Urinary bladder (tissue), 4 donors: ENCODE measurements around the gene GNA12. TPM values are rescaled to one million over a fixed set of nuclear protein-coding genes. Genes with fewer than 3 reads are reported as not detected.

Experiments
- DNase-seq: peaks from one replicate; pipeline ENCODE4 v3.0.0-alpha.2; 2015; ENCODE audit errors: extremely low spot score
- H3K27ac ChIP-seq: one replicate; pipeline ENCODE4 v1.5.1; 2013; ENCODE audit warnings: low read depth, mild to moderate bottlenecking, moderate library complexity
- H3K36me3 ChIP-seq: one replicate; pipeline ENCODE4 v1.6.1; 2013; ENCODE audit warnings: mild to moderate bottlenecking, moderate library complexity; ENCODE audit not compliant: insufficient read depth
- H3K4me1 ChIP-seq: one replicate; pipeline ENCODE4 v1.6.1; 2013; ENCODE audit warnings: mild to moderate bottlenecking, moderate library complexity; ENCODE audit not compliant: insufficient read depth
- H3K4me3 ChIP-seq: one replicate; pipeline ENCODE4 v1.5.1; 2013; ENCODE audit warnings: low read depth, low read length
- WGBS: extraction: QIAGEN DNeasy Blood & Tissue Kit; methylation state at CpG from one replicate; pipeline ENCODE4 v1.1.7; 2013; 5-methylcytosine and 5-hydroxymethylcytosine counted together
- polyA plus RNA-seq: library from polyadenylated mRNA; stranded (reverse); fragments of 200-250 nt; gene quantifications from one replicate; pipeline ENCODE4 v1.2.3, GENCODE V29; 2013
- total RNA-seq: library from RNA; depleted of rRNA; stranded (reverse); fragments of >200 nt; gene quantifications from one replicate; pipeline ENCODE4 v1.2.3, GENCODE V29; 2014
- donor health status: healthy with polysubstance abuse.
- donor health status: healthy.

Gene GNA12
- total and polyA plus RNA-seq, 2 donors = 22.1 to 62.6 TPM

DNA sequence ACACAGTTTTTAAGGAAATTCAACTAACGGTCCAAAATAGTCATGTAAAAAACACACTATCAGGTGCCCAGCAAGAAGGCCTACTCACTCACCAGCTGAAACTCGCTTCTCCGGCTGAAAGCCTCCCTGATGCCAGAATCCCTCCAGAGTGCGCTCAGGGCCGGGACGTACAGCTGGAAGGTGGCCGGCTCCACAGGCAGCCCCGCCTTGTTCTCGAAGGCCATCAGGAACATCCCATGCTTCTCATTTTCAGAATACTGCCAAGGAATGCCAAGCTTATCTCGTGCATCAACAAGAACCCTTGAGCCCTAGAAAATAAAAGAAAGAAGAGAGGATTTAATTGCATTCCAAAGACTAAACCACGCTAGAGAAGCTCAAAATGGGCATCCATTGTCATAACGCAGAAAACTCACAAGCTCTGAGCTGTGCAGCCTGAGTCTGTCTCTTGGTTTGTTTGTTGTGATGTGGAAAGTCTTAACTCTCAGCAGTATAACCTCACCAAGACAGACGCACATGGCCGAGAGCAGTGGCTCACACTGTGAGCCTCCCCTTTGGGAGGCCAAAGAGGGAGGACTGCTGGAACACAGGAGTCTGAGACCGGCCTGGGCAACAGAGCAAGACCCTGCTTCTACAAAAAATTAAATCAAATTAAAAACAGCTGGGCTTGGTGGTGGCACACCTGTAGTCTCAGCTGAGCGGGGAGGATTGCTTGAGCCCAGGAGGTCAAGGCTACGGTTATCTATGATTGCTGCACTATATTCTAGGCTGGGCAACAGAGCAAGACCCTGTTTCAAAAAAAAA, 49.1 kb downstream of the GNA12 start:
- DNase-seq = no peak
- WGBS = 59% methylated on average over 17 of the region's 17 CpGs
- Histone ChIP-seq H3K36me3 (no peaks in the 10 kb centered on the region), H3K27ac (no peak overlapping the region), H3K4me3 (no peak overlapping the region), H3K4me1 (no peaks in the 10 kb centered on the region)

DNA sequence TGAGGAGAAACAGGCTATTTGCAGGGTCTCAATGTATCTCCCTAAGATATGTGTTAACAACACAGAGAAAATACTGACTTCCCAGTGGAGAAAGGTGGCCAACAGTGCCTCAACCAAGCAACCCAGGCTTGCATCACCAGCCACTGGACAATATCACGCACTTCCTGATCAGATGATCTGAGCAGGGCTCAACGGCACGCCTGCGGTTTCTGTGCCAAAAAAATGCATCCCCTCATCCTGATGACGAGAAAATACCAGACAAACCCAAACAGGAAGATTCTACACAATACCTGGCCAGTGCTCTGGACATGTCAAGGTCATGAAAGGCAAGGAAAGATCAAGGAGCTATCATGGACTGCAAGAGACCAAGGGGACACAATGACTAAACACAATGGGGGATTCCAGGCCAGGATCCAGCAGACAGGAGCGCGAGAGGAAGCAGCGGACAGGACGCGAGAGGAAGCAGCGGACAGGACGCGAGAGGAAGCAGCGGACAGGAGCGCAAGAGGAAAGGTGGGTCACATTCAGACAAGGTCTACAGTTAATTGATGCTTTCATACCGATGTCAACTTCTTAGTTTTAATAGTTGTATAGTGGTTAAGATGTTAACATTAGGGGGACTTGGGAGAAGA, 51.1 kb downstream of the GNA12 start:
- no peak overlapping the region for H3K4me3 ChIP-seq
- no peaks in the 10 kb centered on the region for H3K36me3 ChIP-seq
- H3K4me1 ChIP-seq = no peaks in the 10 kb centered on the region
- DNase-seq = no peak
- 80% methylated on average over 16 of the region's 16 CpGs for WGBS
- H3K27ac ChIP-seq = no peak overlapping the region

DNA sequence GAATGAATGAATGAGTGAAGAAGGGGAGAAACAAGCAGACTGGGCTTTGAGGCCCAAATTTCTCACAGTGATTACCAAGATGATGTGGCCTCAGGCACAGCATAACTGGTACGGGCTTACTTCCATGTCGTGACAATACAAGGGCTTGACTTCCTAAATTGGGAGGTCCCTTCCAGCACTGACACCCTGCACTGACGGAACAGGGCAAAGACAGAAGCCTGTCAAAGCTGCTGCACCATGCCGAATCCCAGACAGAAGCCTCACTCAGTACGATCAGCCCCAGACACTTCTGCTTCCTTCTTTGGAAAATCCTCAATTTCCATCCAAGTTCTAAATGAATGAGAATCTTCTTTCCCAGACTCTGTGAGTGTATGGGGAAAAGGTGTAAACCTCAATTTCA, 51.9 kb downstream of the GNA12 start:
- no peak overlapping the region for H3K27ac ChIP-seq
- no peaks in the 10 kb centered on the region for H3K36me3 ChIP-seq
- no peak overlapping the region for H3K4me3 ChIP-seq
- 73% methylated on average over 5 of the region's 5 CpGs for WGBS
- no peak for DNase-seq
- no peaks in the 10 kb centered on the region for H3K4me1 ChIP-seq

DNA sequence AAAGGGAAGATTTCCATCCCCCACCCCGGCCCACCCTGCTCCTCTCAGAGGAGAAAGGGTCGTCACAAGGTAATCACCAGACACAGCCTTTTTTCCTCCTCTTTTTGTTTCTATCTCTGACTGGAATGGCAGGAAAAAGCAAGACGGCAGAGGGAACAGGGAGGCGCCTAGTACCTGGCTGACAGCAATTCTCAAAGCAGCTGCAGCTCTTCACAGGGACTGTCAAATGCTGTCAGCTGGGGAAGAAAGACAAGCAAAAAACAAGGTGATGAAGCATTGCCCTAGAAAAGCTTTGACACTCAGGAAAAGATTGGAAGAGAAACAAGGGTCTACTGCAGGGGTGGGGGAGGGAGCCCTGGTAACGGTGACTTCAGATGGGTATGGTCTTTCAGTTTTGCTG, 52.7 kb downstream of the GNA12 start:
- Histone ChIP-seq H3K4me1 (no peaks in the 10 kb centered on the region), H3K36me3 (no peaks in the 10 kb centered on the region), H3K4me3 (no peak overlapping the region), H3K27ac (no peak overlapping the region)
- no peak for DNase-seq
- WGBS = 87% methylated on average over 5 of the region's 5 CpGs

DNA sequence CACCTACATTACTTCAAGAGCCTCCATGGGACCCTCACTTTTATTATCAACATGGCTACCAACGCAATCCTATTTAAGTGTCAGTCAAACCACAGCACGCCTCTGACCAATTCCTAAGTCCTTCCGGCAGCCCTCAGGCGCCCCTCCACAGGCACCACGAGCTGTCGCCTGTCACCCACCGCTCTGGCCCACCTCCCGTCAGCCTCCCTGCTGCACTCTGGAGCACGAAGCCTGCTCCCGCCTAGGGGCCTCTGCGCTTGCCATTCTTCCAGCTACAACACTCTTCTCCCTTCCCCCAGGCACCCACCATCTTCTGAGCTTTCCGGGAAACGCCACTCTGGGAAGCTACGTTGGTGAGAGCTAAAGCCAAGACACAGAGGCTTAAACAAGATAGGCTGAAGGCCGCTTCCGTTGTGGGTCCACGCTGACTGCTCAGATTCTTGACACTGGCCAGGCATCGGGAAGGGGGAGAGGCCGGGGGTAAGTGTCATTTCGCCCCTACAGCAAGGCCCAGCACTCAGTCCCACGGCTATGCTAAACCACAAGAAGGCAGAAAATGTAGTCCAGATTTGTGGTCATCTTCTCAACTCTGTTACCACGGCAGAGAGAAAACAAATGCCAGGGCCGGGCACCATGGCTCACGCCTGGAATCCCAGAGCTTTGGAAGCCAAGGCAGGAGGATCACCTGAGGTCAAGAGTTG, 56.7 kb downstream of the GNA12 start:
- Histone ChIP-seq H3K36me3 (no peaks in the 10 kb centered on the region), H3K4me3 (no peak overlapping the region), H3K27ac (no peak overlapping the region), H3K4me1 (no peaks in the 10 kb centered on the region)
- DNase-seq = no peak
- 81% methylated on average over 24 of the region's 24 CpGs for WGBS

DNA sequence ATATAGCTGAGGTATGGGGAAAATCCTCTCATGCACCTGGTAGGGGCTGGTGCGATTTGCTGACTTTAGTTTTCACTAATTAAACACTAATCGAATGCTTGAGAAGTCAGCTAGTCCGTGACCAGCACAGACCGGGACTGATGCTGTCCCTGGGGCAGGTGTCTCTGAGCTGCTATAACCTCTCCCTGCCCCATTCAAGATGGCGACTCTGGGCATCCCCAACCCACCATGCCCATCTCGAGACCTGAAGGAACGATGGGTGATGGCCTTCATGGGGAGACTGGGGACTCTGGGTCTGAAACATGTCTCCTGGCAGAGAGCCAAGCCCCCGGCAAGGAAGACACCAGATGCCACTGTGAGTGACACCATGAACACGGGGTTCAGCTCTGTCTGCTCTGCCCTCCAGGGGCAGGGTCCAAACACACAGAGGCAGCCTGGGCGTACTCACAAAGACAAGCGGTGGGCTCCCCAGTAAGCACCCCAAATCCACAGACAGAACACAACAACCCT, 57.4 kb downstream of the GNA12 start:
- Histone ChIP-seq H3K4me1 (no peaks in the 10 kb centered on the region), H3K27ac (no peak overlapping the region), H3K4me3 (no peak overlapping the region), H3K36me3 (no peaks in the 10 kb centered on the region)
- DNase-seq = no peak
- WGBS = 92% methylated on average over 11 of the region's 11 CpGs

DNA sequence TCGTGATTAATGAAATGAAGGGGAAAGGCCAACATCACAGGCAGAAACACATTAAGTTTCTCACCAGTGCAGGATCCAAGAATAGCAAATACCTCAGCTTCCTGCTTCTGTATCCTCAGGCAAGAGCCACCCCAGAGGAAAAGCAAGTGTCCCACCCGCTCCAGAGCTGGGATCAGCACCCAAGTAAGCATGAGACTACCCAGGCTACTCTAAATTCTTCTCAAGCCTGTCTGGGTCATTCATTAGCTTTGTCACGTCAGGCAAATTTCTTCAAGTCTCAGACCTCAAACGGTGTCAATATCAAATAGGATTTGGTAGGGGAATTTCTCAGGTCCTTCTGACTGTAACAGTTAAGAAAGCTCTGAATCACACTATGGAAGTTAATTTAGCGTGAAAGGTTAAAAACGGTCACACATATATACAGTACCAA, 59.0 kb downstream of the GNA12 start:
- Histone ChIP-seq H3K36me3 (no peaks in the 10 kb centered on the region), H3K4me1 (no peaks in the 10 kb centered on the region), H3K4me3 (no peak overlapping the region), H3K27ac (no peak overlapping the region)
- no peak for DNase-seq
- 64% methylated on average over 6 of the region's 6 CpGs for WGBS

DNA sequence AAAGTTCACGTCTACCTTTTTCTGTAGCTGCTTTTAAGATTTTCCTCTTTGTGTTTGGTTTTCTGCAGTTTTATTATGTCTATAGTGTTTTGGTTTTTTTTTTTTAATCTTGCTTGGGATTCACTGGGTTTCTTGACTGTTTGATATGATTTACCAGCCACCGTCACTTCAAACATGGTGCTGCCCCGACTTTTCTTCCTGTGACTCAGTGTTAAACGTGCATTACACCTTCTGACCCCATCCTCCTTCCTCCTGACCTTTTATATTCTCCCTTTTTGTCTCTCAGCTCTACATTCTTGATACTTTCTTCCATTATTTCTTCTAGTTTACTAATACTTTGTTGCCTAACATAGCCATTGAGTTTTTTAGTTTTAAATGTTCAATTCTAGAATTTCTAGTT, 61.5 kb downstream of the GNA12 start:
- Histone ChIP-seq H3K36me3 (no peaks in the 10 kb centered on the region), H3K4me1 (no peaks in the 10 kb centered on the region), H3K27ac (no peak overlapping the region), H3K4me3 (no peak overlapping the region)
- no peak for DNase-seq
- 90% methylated on average over 4 of the region's 4 CpGs for WGBS

DNA sequence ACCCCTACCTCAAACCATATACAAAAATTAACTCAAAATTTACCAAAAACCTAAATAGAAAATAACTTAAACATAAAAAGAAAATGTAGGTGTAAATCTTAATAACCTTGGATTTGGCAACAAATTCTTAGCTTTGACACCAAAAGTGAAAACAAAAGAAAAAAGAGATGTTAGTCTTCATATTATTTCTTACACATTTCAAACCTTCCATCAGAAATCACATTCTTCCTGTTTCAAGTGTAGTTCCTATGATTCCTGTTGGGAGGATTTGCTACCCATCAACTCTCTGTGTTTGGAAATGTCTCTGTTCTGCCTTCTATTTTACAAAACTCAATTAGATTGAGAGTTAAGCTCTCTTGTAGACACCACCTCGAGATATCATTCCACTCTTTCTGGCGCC, 62.0 kb downstream of the GNA12 start:
- Histone ChIP-seq H3K4me1 (no peaks in the 10 kb centered on the region), H3K4me3 (no peak overlapping the region), H3K27ac (no peak overlapping the region), H3K36me3 (no peaks in the 10 kb centered on the region)
- 91% methylated on average over 2 of the region's 2 CpGs for WGBS
- no peak for DNase-seq

DNA sequence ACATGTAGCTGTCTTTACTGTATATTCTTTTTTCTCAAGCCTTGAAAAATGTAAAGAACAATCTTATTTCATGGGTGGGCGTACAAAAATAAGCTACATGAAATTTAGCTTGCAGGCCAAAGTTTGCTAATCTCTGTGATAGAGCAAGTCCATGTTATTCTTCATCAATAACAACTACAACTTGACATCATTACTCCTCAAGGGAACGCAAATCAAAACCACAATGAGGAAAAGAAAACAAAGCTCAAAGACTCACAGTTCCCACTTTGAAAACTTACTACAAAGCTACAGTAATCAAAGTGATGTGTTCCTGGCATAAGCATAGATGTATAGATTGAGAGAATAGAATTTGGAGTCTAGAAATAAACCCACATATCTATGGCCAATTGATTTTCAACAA, 62.5 kb downstream of the GNA12 start:
- Histone ChIP-seq H3K27ac (no peak overlapping the region), H3K4me3 (no peak overlapping the region), H3K4me1 (no peaks in the 10 kb centered on the region), H3K36me3 (no peaks in the 10 kb centered on the region)
- DNase-seq = no peak
- WGBS = 94% methylated on average over 2 of the region's 2 CpGs

DNA sequence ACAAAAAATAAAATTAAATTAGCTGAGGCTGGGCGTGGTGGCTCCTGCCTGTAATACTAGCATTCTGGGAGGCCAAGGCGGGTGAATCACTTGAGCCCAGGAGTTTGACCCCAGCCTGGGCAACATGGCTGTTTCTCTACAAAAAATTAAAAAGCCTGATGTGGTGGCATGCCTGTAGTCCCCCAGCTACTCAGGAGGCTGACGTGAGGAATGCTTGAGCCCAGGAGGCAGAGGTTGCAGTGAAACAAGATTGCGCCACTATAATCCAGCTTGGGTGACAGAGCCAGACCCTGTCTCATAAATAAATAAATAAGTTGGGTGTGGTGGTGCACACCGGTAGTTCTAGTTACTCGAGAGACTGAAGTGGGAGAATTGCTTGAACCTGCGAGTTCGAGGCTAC, 65.1 kb downstream of the GNA12 start:
- no peak overlapping the region for H3K4me3 ChIP-seq
- DNase-seq = no peak
- no peaks in the 10 kb centered on the region for H3K36me3 ChIP-seq
- 79% methylated on average over 8 of the region's 8 CpGs for WGBS
- H3K27ac ChIP-seq = no peak overlapping the region
- no peaks in the 10 kb centered on the region for H3K4me1 ChIP-seq

DNA sequence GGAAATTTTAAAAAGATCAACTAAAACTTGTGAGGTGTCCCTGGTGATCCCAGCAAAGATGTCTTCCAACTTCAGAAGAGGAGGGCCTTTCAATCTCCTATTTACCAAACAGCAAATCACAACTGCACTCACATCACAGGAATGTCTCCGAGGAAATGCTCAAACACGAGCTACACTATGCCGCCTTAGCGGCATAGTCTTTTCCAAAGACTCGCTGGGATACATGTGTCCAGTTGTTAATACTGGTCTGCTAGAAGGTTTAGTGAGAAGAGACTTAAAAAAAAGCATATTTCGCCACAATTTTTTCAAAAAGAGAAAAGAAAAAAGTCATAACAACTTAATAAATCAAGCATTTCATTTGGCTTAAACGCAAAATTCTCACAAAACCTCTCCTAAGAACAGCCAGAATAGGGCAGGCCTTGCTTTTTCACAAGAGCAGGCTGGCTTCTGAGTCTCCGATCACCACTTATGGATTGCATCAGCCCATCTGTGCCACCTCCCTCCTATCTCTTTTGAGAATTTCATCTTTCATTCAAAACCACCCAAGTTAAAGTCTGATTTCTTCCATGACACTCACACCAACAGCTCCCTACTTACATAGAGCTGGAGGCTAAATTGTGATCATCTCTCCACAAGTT, 66.1 kb downstream of the GNA12 start:
- H3K4me1 ChIP-seq = no peaks in the 10 kb centered on the region
- no peak overlapping the region for H3K4me3 ChIP-seq
- no peak for DNase-seq
- WGBS = 94% methylated on average over 8 of the region's 8 CpGs
- no peaks in the 10 kb centered on the region for H3K36me3 ChIP-seq
- H3K27ac ChIP-seq = no peak overlapping the region

DNA sequence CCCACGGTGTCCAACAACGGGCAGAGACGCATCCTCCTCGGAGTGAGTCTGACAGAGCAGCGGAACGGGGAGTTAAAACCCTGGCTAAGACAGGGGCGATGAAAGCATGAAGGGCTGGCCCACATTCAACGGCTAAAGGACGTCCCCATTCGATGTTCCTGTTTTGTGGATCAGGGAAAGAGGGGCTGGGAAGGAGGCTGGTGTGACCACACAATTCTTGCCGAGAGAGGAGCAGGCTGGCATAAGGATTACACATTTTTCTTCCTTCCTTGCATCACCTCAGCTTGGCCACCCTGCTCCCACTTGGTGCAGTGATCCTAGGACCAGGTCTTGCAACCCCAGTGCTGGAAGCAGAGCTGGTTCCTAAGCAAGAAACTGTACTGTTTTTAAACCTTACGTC, 67.7 kb downstream of the GNA12 start:
- Histone ChIP-seq H3K4me3 (no peak overlapping the region), H3K4me1 (no peaks in the 10 kb centered on the region), H3K36me3 (no peaks in the 10 kb centered on the region), H3K27ac (no peak overlapping the region)
- DNase-seq = no peak
- WGBS = 89% methylated on average over 12 of the region's 12 CpGs
